KMS-11 (cell line): Measurements from ENCODE around the gene BEST3.

Experiments
- H2AFZ ChIP-seq: fragments of 200-600 bp; sonication (generic); 2 replicates; pipeline ENCODE4 v1.6.1; 2016; ENCODE audit warnings: antibody characterized with exemption, mixed run types, low read depth
- H3K27ac ChIP-seq: fragments of 200-600 bp; sonication (generic); 2 replicates; pipeline ENCODE4 v1.6.1; 2016; ENCODE audit warnings: mild to moderate bottlenecking, mixed run types
- H3K27me3 ChIP-seq: fragments of 200-600 bp; sonication (generic); 2 replicates; pipeline ENCODE4 v1.6.1; 2017; ENCODE audit warnings: mild to moderate bottlenecking, low read depth, mixed run types, moderate library complexity; ENCODE audit not compliant: insufficient read depth
- H3K36me3 ChIP-seq: fragments of 200-600 bp; sonication (generic); 2 replicates; pipeline ENCODE4 v1.6.1; 2017; ENCODE audit warnings: mild to moderate bottlenecking, mixed run types; ENCODE audit not compliant: insufficient read depth
- H3K4me1 ChIP-seq: fragments of 200-600 bp; sonication (generic); 2 replicates; pipeline ENCODE4 v1.6.1; 2016; ENCODE audit warnings: mild to moderate bottlenecking, low read depth, mixed run types; ENCODE audit not compliant: poor library complexity, severe bottlenecking
- H3K4me2 ChIP-seq: fragments of 200-600 bp; sonication (generic); 2 replicates; pipeline ENCODE4 v1.7.0; 2016; ENCODE audit warnings: mild to moderate bottlenecking, mixed run types
- H3K4me3 ChIP-seq: fragments of 200-600 bp; sonication (generic); IDR thresholded peaks from 2 replicates; pipeline ENCODE4 v1.6.1; 2017; ENCODE audit warnings: low read depth, low read length, mixed read lengths; ENCODE audit not compliant: insufficient read depth
- H3K79me2 ChIP-seq: fragments of 200-600 bp; sonication (generic); 2 replicates; pipeline ENCODE4 v1.6.1; 2016; ENCODE audit warnings: low read depth, mixed run types; ENCODE audit not compliant: insufficient read depth
- H3K9ac ChIP-seq: fragments of 200-600 bp; sonication (generic); 2 replicates; pipeline ENCODE4 v1.6.1; 2016; ENCODE audit warnings: mild to moderate bottlenecking, mixed run types
- H4K20me1 ChIP-seq: fragments of 200-600 bp; sonication (generic); 2 replicates; pipeline ENCODE4 v1.6.1; 2016; ENCODE audit warnings: mild to moderate bottlenecking, mixed run types; ENCODE audit not compliant: insufficient read depth
- CTCF ChIP-seq: fragments of 200-600 bp; sonication (generic); conservative IDR thresholded peaks from 2 replicates; pipeline ENCODE4 v1.6.1; 2017; ENCODE audit warnings: low read depth, mild to moderate bottlenecking, antibody characterized with exemption, low read length, moderate library complexity, mixed read lengths

BEST3 gene

GRCh38 chr12:69657376-69658137 lies 41.5 kb downstream of the BEST3 start:
- no peaks in the 10 kb centered on the region for H3K27me3 ChIP-seq
- no peak overlapping the region for H3K4me2 ChIP-seq
- no peak overlapping the region for H2AFZ ChIP-seq
- H3K4me3 ChIP-seq = no peak overlapping the region
- H4K20me1 ChIP-seq = no peaks in the 10 kb centered on the region
- H3K27ac ChIP-seq = no peak overlapping the region
- H3K4me1 ChIP-seq = no peaks in the 10 kb centered on the region
- no peak for TF ChIP-seq CTCF
- H3K9ac ChIP-seq = no peak overlapping the region
- no peaks in the 10 kb centered on the region for H3K79me2 ChIP-seq
- H3K36me3 ChIP-seq = no peaks in the 10 kb centered on the region

GRCh38 chr12:69655616-69656340 lies 43.3 kb downstream of the BEST3 start:
- Histone ChIP-seq H3K9ac (no peak overlapping the region), H3K79me2 (no peaks in the 10 kb centered on the region), H4K20me1 (no peaks in the 10 kb centered on the region), H3K4me2 (no peak overlapping the region), H3K4me1 (no peaks in the 10 kb centered on the region), H2AFZ (no peak overlapping the region), H3K36me3 (no peaks in the 10 kb centered on the region), H3K27ac (no peak overlapping the region), H3K27me3 (no peaks in the 10 kb centered on the region), H3K4me3 (no peak overlapping the region)
- TF ChIP-seq CTCF = no peak

GRCh38 chr12:69653703-69654102 lies 45.4 kb downstream of the BEST3 start:
- Histone ChIP-seq H4K20me1 (no peaks in the 10 kb centered on the region), H3K4me1 (no peaks in the 10 kb centered on the region), H3K79me2 (no peaks in the 10 kb centered on the region), H3K4me3 (no peak overlapping the region), H3K4me2 (no peak overlapping the region), H3K36me3 (no peaks in the 10 kb centered on the region), H2AFZ (no peak overlapping the region), H3K27ac (no peak overlapping the region), H3K9ac (no peak overlapping the region), H3K27me3 (no peaks in the 10 kb centered on the region)
- no peak for TF ChIP-seq CTCF

GRCh38 chr12:69651922-69652321 lies 47.2 kb downstream of the BEST3 start:
- Histone ChIP-seq H3K4me1 (no peaks in the 10 kb centered on the region), H3K27ac (no peak overlapping the region), H3K9ac (no peak overlapping the region), H3K36me3 (no peaks in the 10 kb centered on the region), H4K20me1 (no peaks in the 10 kb centered on the region), H3K79me2 (no peaks in the 10 kb centered on the region), H3K27me3 (no peaks in the 10 kb centered on the region), H2AFZ (no peak overlapping the region), H3K4me2 (no peak overlapping the region), H3K4me3 (no peak overlapping the region)
- no peak for TF ChIP-seq CTCF
